ENCODE data around the gene CCDC178.

The CCDC178 gene

DNA sequence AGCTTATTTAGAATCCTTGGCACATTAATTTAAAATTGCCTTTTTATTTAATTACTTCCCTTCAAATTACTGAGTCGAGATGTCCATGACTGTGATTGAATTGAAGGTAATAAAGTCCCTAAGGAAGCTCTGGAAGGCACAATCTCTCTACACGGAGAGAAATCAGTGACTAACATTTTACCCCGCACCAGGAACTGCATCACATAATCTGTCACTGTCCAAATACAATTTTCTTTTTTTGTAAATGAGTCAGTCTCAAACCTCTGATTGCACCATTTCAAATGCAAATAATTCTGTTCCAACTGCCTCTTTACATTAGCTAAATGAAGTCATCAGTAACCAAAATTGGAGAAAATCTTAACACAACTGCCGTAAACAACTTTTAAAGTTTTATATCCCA is 311.9 kb downstream of the CCDC178 start:
- no peak for DNase-seq (ENCODE audit: low spot score)

DNA sequence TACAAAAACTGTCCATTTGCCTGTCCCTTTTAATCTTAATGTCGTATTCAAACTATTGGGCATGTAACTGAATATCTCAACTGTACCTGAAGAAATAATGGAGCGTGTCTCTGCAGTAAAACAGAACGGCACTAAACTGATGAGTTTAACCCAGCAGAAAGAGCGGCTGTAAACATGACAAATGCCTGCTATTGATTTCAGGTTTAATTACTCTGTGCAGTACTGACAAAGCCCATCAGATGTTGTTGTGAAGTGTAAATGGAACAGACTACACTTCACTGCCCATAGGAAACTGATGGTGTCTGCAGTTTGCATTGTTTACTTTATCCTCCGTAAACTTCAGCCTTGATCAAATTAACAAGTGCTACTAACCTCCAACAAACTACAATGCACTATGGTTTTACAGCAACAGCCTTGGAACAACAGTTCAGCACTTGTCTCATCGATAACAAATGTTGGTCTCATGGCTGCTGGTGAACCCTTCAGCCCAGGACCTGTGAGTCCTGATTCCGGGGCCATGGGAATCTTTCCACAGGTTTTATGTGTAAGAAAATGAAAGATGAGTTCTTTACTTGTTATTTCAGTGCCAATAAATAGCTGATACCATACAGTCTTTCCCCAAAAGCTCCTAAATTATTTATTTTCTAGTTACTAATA is 316.5 kb downstream of the CCDC178 start:
- DNase-seq (ENCODE audit: low spot score): no peak

DNA sequence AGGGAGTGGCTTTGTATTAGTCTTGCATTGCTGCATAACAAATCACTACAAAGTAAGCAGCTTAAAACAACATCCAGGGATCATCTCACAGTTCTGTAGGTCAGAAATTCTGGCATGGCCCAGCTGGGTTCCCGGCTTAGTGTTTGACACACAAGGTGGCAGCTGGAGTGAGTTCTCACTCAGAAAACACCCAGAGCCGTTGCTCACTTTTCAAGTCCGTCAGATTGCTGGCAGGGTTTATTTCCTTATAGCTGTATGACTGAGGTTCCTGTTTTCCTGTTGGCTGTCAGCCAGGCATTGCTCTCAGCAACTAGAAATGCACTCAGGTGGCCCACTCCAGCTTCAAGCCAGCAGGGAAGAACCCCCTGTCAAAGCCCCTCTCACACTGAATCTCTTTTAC is 324.1 kb downstream of the CCDC178 start:
- DNase-seq (ENCODE audit: low spot score): no peak

DNA sequence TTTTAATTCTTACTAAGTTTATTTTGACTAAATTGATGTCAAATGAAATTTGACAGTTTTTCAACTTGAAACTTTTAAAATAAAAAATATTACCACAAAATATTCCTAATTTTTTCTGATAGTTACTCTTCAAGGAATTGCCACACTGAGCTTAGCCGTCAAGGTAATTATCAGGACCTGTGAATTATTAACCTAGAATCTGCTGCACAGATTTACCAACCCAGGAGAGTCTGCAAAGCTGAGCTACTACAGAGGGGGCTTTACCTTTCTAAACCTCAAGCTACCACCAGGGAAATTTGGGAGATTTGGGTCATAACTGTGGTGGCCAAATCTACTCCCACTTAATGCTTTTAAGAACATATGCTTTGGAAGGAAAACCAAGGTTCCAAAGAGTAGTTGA is 324.6 kb downstream of the CCDC178 start:
- DNase-seq (ENCODE audit: low spot score): no peak

DNA sequence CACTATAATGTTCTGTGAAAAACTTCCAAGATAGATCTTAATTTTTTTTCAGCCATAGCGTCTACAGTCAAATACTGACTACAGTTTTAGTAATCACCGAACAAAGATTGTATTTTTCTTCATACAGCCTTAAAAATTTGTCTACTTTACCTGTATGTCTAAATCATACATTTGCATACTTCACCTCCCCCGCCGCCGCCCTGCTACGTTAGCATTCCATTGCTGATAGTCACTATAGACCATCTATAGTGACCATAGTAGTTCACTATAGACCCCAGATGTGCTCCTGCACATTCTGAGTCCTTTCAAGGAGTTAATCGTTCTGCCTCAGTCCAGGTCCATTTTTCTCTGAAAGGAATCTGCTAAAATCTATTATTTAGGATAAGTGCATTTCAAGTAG is 325.0 kb downstream of the CCDC178 start:
- no peak for DNase-seq (ENCODE audit: low spot score)

DNA sequence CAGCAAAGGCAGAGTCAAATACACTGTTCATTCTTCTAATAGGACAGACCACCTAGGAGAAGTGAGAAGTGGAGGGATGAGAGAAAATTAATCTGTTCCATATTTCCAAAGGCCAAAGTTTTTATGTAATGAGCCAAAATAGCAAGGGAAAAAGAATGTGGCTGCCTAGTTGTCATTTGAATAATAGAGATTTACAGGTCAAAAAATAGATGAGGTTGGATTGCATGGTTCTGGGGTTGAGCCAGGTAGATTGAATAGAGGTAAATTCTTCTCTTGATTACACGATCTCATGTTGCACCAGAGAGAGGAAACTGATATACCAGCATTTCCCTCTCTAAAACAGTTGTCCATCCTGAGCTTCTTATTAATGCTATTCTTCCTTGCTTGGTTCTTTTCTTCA is 325.8 kb downstream of the CCDC178 start:
- DNase-seq (ENCODE audit: low spot score): no peak

DNA sequence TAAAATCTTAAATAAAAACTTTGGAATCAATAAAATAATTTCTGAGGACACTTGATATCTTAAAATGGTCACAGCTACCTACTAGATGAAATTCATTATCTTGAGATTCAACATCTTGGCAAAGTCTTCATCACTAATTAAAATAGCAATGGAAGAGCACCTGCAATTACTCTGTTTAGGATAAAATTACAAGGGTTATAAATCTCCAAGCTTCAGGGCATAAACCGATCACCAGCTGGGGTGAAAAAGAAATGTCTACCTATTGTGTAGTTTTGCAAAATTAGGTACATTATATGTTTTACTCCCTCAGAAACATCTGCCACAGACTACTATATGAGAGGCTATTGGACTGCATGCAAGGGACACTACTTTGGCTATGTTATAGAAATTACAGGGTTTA is 327.1 kb downstream of the CCDC178 start:
- no peak for DNase-seq (ENCODE audit: low spot score)

DNA sequence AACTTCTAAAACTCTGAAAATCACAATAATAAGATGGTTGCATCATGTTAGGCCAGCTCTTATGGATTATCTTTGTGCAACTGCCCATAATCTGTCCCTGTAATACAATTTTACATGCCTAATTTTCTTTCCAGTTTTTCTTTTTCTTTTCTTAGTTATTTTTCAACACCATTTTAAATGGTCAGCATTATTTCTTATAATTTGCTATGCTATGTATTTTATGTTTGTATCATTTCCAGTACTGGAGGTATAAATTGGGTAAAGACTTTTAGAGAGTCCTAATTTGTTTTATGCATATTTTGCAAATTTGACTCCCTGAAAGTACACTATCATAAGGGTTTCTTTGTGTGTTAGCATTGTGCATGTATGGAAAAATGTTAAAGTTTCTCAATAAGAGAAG is 333.0 kb downstream of the CCDC178 start:
- no peak for DNase-seq (ENCODE audit: low spot score)

DNA sequence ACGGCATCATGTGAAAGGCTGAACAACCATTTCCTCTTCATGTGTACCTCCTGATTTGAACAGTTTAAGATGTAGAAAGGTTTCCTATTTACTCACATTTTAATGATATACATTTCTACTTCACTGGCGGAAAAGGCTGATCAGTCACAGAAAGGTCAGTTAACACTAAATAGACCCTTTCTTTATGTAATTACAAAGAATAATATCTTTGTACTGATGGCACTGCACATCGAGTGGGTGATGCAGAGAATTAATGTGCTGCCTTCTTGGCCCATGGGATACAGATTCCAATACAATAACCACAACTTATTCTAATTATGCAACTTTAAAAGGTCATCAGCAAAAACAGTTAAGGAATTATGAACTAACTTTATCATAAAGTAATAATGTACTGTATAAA is 339.2 kb downstream of the CCDC178 start:
- DNase-seq (ENCODE audit: low spot score): no peak

DNA sequence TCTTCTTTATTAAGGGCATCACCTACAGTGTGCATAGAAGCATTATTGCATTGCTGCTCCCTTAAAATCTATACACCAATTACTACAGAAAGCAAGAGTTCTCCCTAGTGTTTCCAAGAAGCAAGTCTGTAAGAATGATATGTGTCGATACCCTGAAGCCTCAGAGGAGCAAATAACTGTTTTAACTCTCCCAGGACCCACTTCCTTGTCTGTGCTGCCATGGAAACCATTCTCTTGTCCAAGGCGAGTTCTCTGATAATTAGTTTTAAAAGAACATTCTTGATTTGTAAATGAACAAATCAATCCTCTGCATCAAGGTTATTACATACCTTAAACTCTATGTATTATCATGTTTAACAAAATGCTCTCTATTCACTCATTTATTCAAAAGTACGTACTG is 340.9 kb downstream of the CCDC178 start:
- DNase-seq (ENCODE audit: low spot score): no peak

DNA sequence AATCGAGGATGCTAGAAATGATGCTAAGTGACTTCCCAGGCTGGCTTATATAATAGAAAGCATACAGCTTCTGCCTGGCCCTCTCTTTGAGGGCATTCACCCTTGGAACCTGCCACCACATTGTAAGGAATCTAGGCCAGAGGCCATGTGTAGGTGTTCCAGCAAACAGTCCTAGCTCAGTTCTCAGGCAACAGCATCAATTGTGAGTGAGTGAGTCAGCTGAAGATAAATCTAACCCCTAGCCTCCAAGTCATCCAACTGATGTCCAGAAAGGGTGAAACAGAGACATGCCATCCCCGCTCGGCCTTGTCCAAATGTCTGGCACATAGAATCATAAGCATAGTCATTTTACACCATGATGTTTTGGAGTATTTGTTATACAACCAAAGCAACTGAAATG is 343.4 kb downstream of the CCDC178 start:
- DNase-seq (ENCODE audit: low spot score): no peak

DNA sequence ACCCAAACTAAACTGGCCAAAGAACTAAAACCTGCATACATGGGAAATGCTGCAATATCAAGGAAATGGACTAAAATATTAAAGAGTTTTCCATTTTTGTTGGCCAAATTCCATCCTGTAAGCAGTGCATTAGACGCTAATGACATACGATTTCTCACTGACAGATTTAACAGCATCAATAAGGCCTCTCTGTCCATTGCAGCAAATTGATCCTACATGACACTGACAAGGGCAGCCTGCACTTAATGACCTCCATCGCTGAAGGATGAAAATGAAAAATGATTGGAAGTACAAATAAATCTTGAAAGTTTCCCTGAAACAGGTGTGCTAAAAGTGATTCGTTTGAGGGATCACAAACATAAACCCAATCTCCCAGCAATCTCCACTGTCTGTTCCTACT is 350.1 kb downstream of the CCDC178 start:
- no peak for DNase-seq (ENCODE audit: low spot score)

DNA sequence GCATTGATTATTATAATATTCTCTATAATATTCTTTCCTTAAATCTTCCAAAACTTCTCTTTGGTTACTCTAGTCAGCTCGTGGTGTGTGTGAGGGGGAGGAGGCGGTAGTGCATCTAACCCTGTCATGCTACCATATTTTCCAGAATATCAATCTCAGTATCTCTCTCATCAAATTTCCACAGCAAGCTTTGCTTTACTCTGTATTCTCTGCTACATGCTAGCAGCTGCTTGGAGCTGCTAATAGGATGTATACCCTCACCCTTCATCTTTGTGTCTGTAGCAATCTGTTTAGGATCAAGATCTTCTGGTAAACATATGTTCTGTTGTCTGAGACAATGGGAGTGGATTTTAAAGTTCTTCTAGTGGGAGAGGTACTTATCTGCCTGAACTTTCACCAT is 363.9 kb downstream of the CCDC178 start:
- no peak for DNase-seq (ENCODE audit: low spot score)

DNA sequence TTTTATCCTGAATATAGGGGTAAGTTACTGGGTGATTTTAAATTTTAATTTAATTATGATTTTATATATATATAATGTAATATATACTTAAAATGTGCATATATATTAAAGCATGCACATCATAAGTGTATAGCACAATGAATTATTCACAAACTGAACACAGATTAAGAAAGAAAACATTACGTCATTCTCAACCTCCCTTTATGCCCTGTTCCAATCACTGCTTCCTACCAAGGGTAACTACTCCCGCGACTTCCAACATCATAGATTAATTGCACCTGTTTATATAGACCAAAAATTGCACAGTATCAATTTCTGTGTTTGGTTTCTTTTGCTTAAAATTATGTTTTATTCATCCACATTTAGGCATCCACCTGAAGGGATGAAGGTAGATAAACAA is 366.4 kb downstream of the CCDC178 start:
- no peak for DNase-seq (ENCODE audit: low spot score)

DNA sequence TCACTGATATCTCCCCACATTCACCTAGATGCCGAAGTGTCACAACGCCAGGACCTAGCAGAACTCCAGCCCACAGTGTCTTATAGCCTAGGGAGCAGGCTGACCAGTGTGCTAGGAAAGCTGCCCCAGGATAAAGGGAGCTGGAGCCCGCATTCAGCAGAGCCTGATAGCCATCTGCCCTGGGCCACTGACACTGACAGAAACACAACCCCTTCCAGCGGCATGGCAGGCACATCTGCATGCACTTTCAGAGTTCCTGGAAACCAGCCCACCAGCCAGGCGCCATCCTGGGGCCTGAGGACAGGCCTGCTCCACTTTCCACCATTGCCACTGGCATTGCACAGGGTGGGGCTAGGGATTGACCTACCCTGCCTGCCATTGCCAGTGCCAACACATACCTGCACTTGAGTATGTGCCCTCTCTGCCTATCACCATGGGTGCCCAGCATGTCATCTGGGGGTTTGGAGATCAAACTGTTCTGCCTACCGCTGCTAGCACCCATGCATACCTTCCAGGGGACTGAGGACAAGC is 377.6 kb downstream of the CCDC178 start:
- DNase-seq (ENCODE audit: low spot score): no peak

DNA sequence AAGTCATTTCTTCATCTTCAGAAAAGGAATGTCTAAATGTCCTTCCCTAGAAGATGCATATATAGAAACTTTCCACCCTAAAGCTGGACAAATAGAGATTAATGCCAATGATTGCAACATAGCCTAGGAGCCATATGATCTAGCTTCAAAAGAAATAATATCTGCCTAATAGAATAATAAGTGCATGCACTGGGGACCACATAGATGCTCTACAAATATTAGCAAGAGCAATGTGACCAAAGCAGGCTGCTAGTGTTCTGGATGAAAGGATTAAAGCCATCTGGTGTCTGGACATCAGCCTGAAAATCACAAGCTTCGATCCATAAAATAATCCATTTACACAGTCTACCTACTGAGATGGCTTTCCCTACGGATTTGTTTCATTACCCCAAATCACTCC is 387.6 kb downstream of the CCDC178 start:
- DNase-seq (ENCODE audit: low spot score): no peak

DNA sequence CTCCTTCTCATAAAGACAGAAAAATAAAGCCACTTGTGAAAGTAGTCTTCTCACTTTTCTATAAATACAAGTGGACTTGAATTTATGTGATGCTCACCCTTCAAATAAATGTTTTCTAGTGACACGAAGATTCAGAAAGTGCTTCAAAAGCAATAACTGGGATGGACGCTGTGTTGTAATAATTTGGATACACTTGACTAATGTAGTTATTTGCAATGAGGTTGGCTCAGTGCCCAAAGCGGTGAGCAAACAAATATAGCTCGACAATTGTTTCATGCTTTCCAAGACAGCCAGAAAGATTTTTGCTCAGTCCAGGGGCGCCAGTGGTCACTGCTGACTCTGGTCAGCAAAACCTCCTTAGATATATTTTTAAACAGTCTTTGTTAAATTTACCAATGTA is 389.1 kb downstream of the CCDC178 start:
- no peak for DNase-seq (ENCODE audit: low spot score)

DNA sequence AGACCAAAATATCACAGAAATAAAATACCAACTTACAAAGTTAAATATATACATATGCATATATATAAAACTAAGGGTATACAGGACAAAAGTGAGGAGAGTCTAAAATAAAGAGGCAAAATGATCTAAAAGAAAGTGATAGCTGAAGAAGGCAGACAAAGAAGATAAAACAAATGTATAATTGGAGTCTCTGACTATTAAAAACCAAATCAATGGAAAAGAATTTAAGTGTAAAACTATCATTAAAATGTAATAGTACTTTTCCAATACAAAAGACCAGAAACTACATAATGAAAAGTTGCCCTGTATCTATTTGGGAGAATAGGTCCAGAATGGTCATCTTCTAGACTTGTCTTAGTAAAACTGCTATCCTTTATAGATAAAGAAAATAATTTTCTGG is 400.3 kb downstream of the CCDC178 start:
- no peak for DNase-seq (ENCODE audit: low spot score)

DNA sequence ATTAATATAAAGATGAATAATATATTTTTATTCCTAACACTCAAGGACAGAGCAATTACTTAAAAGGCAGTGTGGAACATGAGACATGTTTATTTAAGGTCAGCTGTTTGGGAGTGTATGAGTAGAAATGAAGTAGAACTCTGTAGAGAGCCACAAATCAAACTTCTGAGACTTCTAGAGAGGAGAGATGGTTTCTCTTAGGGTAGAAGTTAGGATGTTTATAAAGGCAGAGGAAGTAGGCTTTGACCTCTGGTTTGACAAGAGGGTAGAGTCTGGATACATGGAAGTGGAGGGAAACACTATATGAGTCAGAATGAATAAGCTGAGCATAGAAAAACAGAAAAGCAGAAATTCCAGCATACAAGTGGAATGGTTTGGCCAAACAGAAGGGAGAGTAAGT is 405.6 kb downstream of the CCDC178 start:
- no peak for DNase-seq (ENCODE audit: low spot score)

DNA sequence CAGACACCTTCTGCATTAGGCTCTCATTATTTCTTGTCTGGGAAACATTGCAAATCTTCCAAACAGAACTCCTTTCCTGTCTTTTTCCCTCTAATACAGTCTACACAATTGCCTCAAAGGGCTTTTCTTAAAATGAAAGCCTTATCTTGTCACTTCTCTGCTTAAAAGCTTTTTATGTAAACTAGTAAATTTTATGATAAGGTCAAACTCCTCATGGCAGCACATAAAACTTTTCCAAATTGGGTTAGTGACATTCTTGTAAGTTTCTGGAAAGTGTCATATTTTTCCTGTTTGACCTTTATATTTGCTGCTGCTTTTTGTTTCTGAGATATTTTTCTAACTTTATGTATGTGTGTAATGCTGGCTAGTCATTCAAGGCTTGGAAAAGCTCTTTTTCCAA is 406.3 kb downstream of the CCDC178 start:
- DNase-seq (ENCODE audit: low spot score): no peak

DNA sequence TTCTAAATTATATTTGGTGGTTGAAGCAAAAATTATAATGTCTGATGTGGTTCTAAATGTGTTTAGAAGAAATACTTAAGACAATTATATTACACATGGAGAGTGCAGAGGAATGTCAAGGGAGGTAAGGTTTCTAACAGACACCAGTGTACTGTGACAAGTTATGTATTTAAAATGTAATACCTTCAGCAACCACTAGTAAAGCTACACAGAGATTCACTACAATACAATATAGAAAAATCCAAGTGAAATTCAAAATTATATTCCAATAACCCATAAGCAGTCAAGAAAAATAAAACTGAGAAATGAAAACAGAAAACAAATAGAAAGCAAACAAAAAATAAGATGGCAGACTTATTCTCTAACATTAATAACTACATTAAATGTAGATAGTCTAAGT is 418.2 kb downstream of the CCDC178 start:
- DNase-seq (ENCODE audit: low spot score): no peak

DNA sequence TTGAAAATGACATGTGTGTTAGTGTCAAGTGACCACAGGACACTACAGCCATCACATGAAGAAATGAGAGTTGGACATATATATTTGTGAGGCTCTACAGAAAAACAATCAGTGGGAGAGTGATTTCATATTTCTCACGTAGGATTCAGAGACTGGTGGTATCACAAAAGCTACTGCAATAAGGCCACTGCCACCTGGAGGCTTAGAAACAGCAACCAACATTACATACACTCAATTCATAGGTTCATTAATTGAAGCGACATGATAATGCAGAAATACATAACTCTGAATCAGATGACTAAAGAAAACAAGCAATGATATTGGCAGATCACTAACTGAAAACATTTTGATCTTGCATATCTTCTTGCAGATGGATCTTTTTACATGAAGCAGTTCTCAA is 419.6 kb downstream of the CCDC178 start:
- no peak for DNase-seq (ENCODE audit: low spot score)

DNA sequence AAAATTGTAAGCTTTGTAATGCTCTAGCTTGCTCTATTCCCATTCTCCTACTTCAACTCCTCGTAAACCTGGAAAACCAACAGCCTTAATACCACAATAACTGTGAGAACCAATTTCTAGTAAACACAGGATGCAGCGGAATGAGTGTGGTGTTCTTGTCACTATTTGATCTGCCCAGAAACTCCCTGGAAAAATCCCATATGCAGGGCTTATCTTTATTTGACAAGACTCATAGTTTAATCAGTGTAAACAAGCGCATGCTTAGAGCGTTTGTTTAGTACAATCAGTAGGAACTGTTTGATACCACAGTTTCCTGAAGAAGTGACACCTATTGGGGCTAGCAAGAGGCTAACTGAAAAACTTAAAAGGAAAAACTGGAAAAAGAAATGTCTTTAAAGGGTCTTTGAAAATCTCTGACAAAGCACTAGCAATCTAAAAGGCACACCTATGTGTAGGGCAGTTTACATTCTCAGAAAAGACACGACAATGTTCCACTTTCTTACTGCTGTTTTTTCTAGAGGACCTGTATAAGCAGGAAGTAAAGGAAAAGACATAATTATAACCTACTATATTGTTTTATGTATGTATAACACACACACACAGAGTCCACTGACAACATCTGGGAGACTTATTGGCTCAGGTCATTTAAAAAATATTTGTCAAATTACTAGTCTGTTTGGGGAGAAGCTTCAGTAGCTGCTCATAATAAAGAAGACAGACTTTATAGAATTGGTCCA is 426.3 kb downstream of the CCDC178 start:
- DNase-seq (ENCODE audit: low spot score): no peak

DNA sequence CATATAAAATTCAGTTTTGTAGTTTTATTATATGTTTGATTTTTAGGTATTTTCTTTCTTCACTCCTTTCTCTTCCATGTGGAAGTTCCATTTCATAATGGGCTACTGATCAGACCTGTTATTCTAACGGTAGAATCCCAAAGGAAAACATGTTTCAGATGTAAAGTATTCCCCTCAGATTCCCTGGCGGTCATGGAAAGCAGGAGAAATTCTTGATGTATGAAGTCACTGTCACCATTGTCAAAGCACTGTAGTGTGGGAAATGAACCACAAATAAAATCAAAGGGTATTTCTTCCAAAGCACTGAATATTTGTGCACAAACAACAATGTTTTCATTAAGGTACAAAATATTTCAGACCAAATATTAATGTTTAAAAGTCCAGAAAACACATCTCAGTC is 430.4 kb downstream of the CCDC178 start:
- DNase-seq (ENCODE audit: low spot score): no peak
